ENCODE measurements around the gene APOL2. TPM values are rescaled to one million over a fixed set of nuclear protein-coding genes. Genes with fewer than 3 reads are reported as not detected.
"Not testable (repeated sequence)": the region's sequence is repeated elsewhere in the genome, so short reads cannot be mapped to it uniquely, and the experiment has no call there.

The APOL2 gene
- total RNA-seq, 4 donors from 2014 or later, result 3.8 to 142 (median 47.8) TPM

DNA sequence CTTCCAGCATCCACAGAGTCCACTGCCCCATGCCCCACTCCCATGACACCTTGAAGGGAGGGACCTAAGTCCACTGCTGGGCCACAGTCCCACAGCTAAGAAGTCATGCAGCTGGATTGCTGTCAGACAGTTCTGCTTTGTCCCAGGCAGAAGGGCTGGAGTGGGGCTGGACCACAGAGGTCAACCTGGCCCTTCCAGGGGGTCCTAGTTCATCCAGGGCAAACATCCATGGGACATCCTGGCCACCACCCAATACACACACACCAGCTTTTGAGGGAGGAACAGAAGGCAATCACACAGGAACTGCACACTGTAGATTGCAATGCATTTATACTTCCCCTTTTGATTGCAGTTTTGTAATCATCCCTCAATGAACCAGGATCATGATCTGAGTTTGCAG is 26.4 kb downstream of the APOL2 start:
- Histone ChIP-seq H3K4me1 (peaks cover 0 to 4% (median 0%) of the 10 kb centered on the region in 4 donors), H3K27me3 (no peaks in the 10 kb centered on the region), H3K9me3 (no peaks in the 10 kb centered on the region), H3K4me3 (no peak overlapping the region), H3K36me3 (no peaks in the 10 kb centered on the region), H3K27ac (no peak overlapping the region)
- DNase-seq, result no peak
- TF ChIP-seq POLR2A (IDR thresholded peaks at IDR 0.05) (no peak), EP300 (IDR thresholded peaks at IDR 0.05; ENCODE audit: low read depth) (no peak), POLR2AphosphoS5 (IDR thresholded peaks at IDR 0.05) (no peak)
- TF ChIP-seq, protein P1, sequence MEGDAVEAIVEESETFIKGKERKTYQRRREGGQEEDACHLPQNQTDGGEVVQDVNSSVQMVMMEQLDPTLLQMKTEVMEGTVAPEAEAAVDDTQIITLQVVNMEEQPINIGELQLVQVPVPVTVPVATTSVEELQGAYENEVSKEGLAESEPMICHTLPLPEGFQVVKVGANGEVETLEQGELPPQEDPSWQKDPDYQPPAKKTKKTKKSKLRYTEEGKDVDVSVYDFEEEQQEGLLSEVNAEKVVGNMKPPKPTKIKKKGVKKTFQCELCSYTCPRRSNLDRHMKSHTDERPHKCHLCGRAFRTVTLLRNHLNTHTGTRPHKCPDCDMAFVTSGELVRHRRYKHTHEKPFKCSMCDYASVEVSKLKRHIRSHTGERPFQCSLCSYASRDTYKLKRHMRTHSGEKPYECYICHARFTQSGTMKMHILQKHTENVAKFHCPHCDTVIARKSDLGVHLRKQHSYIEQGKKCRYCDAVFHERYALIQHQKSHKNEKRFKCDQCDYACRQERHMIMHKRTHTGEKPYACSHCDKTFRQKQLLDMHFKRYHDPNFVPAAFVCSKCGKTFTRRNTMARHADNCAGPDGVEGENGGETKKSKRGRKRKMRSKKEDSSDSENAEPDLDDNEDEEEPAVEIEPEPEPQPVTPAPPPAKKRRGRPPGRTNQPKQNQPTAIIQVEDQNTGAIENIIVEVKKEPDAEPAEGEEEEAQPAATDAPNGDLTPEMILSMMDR (IDR thresholded peaks at IDR 0.05), result no peak
- in situ Hi-C loops (cut with MboI; ENCODE audit: low pct_ligation_motif_present in 1 of 4, low pct_unique_long_range_greater_than_20kb in 1 of 4, low sequenced_read_pairs in 3 of 4), result no loop called here
- intact Hi-C loops (cut with DNase I; ENCODE audit: low total_unique reads), result no loop called here

DNA sequence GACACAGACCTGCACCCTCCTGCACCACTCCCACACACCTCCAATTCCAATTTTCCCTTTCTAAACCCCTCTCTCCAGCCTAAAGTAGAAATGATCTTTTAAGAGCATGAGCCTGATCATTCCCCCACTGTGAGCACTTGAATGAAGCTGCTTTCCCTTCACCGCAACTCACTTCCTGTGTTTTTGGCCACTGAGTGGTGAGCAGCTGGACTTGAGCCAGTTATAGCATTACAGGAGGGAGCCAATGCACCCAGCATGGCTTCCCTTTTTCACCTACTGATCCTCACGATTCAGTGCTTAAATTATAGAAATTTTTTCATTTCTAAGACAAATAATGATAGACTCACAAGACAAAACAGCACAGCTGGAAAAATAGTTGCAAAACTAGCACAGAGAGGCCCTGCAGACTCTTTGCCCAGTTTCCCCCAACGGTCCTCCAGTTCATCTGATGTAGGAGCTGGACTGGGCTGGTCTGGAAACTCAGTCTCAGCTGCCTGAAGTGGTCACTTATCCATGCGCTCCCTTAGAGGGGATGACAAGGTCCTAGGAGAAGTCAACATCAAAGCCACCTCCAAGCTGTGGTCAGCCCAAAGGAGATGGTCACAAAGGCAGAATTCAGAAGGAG is 28.0 kb downstream of the APOL2 start:
- TF ChIP-seq, protein P1 (IDR thresholded peaks at IDR 0.05), result no peak
- TF ChIP-seq EP300 (IDR thresholded peaks at IDR 0.05; ENCODE audit: low read depth), result no peak
- no peak for TF ChIP-seq POLR2AphosphoS5 (IDR thresholded peaks at IDR 0.05)
- no peak for TF ChIP-seq POLR2A (IDR thresholded peaks at IDR 0.05)
- Histone ChIP-seq H3K9me3 (no peaks in the 10 kb centered on the region), H3K4me3 (no peak overlapping the region), H3K27ac (no peak overlapping the region), H3K36me3 (no peaks in the 10 kb centered on the region), H3K4me1 (peaks cover 0 to 4% (median 0%) of the 10 kb centered on the region in 4 donors), H3K27me3 (no peaks in the 10 kb centered on the region)
- WGBS, 2 donors (ENCODE audit: low coverage in 1 of 2), result 53 to 57% methylated on average over 4 of the region's 4 CpGs
- in situ Hi-C loops (cut with MboI; ENCODE audit: low pct_ligation_motif_present in 1 of 4, low pct_unique_long_range_greater_than_20kb in 1 of 4, low sequenced_read_pairs in 3 of 4) (no loop called here), intact Hi-C loops (cut with DNase I; ENCODE audit: low total_unique reads) (no loop called here)
- no peak for DNase-seq

DNA sequence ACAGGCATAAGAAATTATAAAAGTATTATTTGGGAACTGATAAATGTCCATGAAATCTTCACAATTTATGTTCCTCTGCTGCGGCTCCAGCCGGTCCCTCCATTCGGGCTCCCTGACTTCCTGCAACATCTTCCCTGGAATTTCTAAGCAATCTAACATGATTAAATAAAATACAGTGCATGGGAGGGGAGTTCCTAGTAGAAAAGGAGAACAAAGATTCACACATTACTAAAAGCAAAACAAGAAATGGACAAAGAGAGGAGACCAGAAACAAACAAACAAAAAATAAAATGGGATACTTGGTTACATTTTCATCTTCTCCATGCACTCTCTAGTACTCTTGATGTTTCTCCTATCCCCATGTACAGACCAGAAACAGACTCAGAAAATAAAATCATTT is 29.1 kb downstream of the APOL2 start:
- intact Hi-C loops (cut with DNase I; ENCODE audit: low total_unique reads), result no loop called here
- 87 to 90% methylated on average over 3 of the region's 3 CpGs for WGBS, 2 donors (ENCODE audit: low coverage in 1 of 2)
- in situ Hi-C loops (cut with MboI; ENCODE audit: low pct_ligation_motif_present in 1 of 4, low pct_unique_long_range_greater_than_20kb in 1 of 4, low sequenced_read_pairs in 3 of 4), result no loop called here

DNA sequence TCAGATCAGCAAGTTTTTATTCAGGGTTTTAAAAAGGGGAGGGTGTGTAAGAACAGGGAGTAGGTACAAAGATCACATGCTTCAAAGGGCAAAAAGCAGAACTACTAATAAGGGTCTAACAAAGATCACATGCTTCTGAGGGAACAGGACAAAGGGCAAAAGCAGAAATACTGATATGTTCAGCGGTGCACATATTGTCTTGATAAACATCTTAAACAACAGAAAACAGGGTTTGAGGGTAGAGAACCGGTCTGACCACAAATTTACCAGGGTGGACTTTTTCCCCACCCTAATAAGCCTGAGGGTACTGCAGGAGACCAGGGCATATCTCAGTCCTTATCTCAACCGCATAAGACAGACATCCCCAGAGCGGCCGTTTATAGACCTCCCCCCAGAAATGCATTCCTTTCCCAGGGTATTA is 29.8 kb downstream of the APOL2 start:
- intact Hi-C loops (cut with DNase I; ENCODE audit: low total_unique reads); H3K36me3 ChIP-seq; H3K9me3 ChIP-seq; DNase-seq; in situ Hi-C loops (cut with MboI; ENCODE audit: low pct_ligation_motif_present in 1 of 4, low pct_unique_long_range_greater_than_20kb in 1 of 4, low sequenced_read_pairs in 3 of 4); H3K27me3 ChIP-seq; H3K27ac ChIP-seq; H3K4me3 ChIP-seq; H3K4me1 ChIP-seq: not testable (repeated sequence)
- WGBS, 2 donors (ENCODE audit: low coverage in 1 of 2), result 76% methylated on average over 5 of the region's 5 CpGs; no CpG with 5 or more reads in 1 of the 2 donors

More for the DNA sequence above, 29.1 kb downstream of the APOL2 start:
- no peaks in the 10 kb centered on the region for H3K9me3 ChIP-seq
- H3K4me1 ChIP-seq, result peaks cover 0 to 4% (median 0%) of the 10 kb centered on the region in 4 donors
- H3K4me3 ChIP-seq, result no peak overlapping the region
- no peak overlapping the region for H3K27ac ChIP-seq
- no peak for DNase-seq
- TF ChIP-seq POLR2A (IDR thresholded peaks at IDR 0.05) (no peak), POLR2AphosphoS5 (IDR thresholded peaks at IDR 0.05) (no peak), EP300 (IDR thresholded peaks at IDR 0.05; ENCODE audit: low read depth) (no peak)
- TF ChIP-seq, protein P1 (IDR thresholded peaks at IDR 0.05), result no peak
- H3K27me3 ChIP-seq, result no peaks in the 10 kb centered on the region
- no peaks in the 10 kb centered on the region for H3K36me3 ChIP-seq

DNA sequence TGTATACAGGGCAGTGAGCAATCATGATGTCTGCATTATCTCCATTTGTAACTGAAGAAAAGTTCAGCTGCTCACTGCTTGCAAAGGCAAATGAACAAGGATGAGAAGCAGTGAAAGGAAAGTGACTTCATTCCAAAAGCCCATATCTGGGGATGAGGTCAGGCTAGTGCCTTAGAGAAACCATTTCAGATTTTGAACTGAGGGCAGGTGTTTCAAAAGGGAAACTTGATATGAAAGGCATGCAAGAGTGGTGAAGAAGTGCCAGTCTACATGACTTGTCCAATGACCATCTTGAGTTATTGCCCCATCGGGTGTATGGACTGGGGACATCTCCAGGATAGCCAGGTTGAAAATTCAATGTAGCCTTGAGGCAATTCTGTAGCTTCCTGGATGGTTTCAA is 30.4 kb downstream of the APOL2 start:
- in situ Hi-C loops (cut with MboI; ENCODE audit: low pct_ligation_motif_present in 1 of 4, low pct_unique_long_range_greater_than_20kb in 1 of 4, low sequenced_read_pairs in 3 of 4) (no loop called here), intact Hi-C loops (cut with DNase I; ENCODE audit: low total_unique reads) (no loop called here)
- Histone ChIP-seq H3K27me3 (no peaks in the 10 kb centered on the region), H3K27ac (no peak overlapping the region), H3K36me3 (no peaks in the 10 kb centered on the region), H3K9me3 (no peaks in the 10 kb centered on the region), H3K4me3 (no peak overlapping the region), H3K4me1 (peaks cover 0 to 4% (median 0%) of the 10 kb centered on the region in 4 donors)
- 94 to 100% methylated on average over 1 of the region's 1 CpG for WGBS, 2 donors (ENCODE audit: low coverage in 1 of 2)
- DNase-seq, result no peak
- TF ChIP-seq POLR2A (IDR thresholded peaks at IDR 0.05), result no peak
- TF ChIP-seq POLR2AphosphoS5 (IDR thresholded peaks at IDR 0.05), result no peak
- TF ChIP-seq, protein P1 (IDR thresholded peaks at IDR 0.05), result no peak
- no peak for TF ChIP-seq EP300 (IDR thresholded peaks at IDR 0.05; ENCODE audit: low read depth)

Measured in transverse colon (tissue), 4 donors.